GM12878 (cell line): ENCODE results near the gene PC. TPM values are rescaled to one million over a fixed set of nuclear protein-coding genes. Genes with fewer than 3 reads are reported as not detected.

Experiments
- ATAC-seq: fragments of 200-7000 bp; cut with Tn5 transposase; 3 replicates; pipeline ENCODE4 v1.9.1; 2020; ENCODE audit warnings: mild to moderate bottlenecking, moderate library complexity
- BruUV-seq: library from RNA; stranded (reverse); fragments of 400-500 nt; replicated peaks from 2 replicates; lab custom pipeline; 2021; lab: Mats Ljungman, UMichigan
- CTCF ChIA-PET: fragments of 300-600 bp; sonication (Branson Sonifier 250); formaldehyde crosslinking; extraction: SDS; loops from one replicate; lab custom pipeline; 2021; ENCODE audit warnings: inconsistent platforms; lab: Yijun Ruan, JAX
- POLR2A ChIA-PET: fragments of 350-600 bp; formaldehyde crosslinking; extraction: SDS; loops from one replicate; lab custom pipeline; 2021; ENCODE audit warnings: inconsistent platforms; lab: Charles Lee
- RAD21 ChIA-PET: fragments of 300-600 bp; sonication (Branson Sonifier 250); formaldehyde crosslinking; loops from one replicate; lab custom pipeline; 2023; ENCODE audit warnings: antibody characterized with exemption; ENCODE audit not compliant: unreplicated experiment; lab: Charles Lee
- SMC1A ChIA-PET: fragments of 300-600 bp; sonication (Branson Sonifier 250); formaldehyde crosslinking; loops from one replicate; lab custom pipeline; 2023; ENCODE audit not compliant: unreplicated experiment, uncharacterized antibody; lab: Charles Lee
- DNase-seq: peaks from one replicate; pipeline ENCODE4 v3.0.0-alpha.2; 2011; ENCODE audit warnings: low read depth, low spot score
- FAIRE-seq: peaks from 3 replicates; lab custom pipeline; 2011; peaks lifted over from hg19 to GRCh38; lab: Jason Lieb, UNC
- H2AFZ ChIP-seq: 2 replicates; pipeline ENCODE4 v1.6.0; 2011; ENCODE audit warnings: low read depth, low read length, control low read depth; ENCODE audit not compliant: control insufficient read depth
- H3K27ac ChIP-seq: 2 replicates; pipeline ENCODE4 v1.5.1; 2011; ENCODE audit warnings: control low read depth; ENCODE audit not compliant: control insufficient read depth, insufficient read depth
- H3K27me3 ChIP-seq, 2 experiments: replicated peaks in 1 of 2; 2 replicates each; pipeline versions ENCODE4 v1.6.0 to v1.6.1; 2011; ENCODE audit warnings: low read length in 1 of 2; ENCODE audit not compliant: control insufficient read depth in 2 of 2, insufficient read depth in 2 of 2
- H3K36me3 ChIP-seq, 2 experiments: 2 replicates each; pipeline ENCODE4 v1.5.1; 2011; ENCODE audit warnings: low read length in 1 of 2; ENCODE audit not compliant: control insufficient read depth in 2 of 2, insufficient read depth in 2 of 2
- H3K4me1 ChIP-seq: 2 replicates; pipeline ENCODE4 v1.6.1; 2011; ENCODE audit warnings: mild to moderate bottlenecking, low read length, moderate library complexity, mixed read lengths; ENCODE audit not compliant: control insufficient read depth, insufficient read depth
- H3K4me2 ChIP-seq: 2 replicates; pipeline ENCODE4 v1.6.0; 2011; ENCODE audit warnings: control low read depth; ENCODE audit not compliant: control insufficient read depth, insufficient read depth
- H3K4me3 ChIP-seq: fragments of 200-600 bp; sonication (generic); 2 replicates; pipeline ENCODE4 v1.5.1; 2016
- H3K79me2 ChIP-seq: 2 replicates; pipeline ENCODE4 v1.6.0; 2011; ENCODE audit warnings: low read length; ENCODE audit not compliant: control insufficient read depth, insufficient read depth
- H3K9ac ChIP-seq: 2 replicates; pipeline ENCODE4 v1.8.0; 2011; ENCODE audit warnings: low read length, control low read depth, mixed read lengths; ENCODE audit not compliant: control insufficient read depth, insufficient read depth
- H3K9me3 ChIP-seq: replicated peaks from 3 replicates; pipeline ENCODE4 v1.5.1; 2011; ENCODE audit warnings: mild to moderate bottlenecking, low read length; ENCODE audit not compliant: control insufficient read depth, insufficient read depth
- H4K20me1 ChIP-seq: 2 replicates; pipeline ENCODE4 v1.6.0; 2011; ENCODE audit not compliant: control insufficient read depth, insufficient read depth
- ATF2 ChIP-seq: IDR thresholded peaks from 2 replicates; pipeline ENCODE4 v1.6.1; 2012; ENCODE audit warnings: low read length, inconsistent platforms
- BMI1 ChIP-seq: fragments of 450-650 bp; IDR thresholded peaks from 2 replicates; pipeline ENCODE4 v1.6.1; 2016; ENCODE audit warnings: mild to moderate bottlenecking, moderate library complexity, borderline replicate concordance
- ESRRA ChIP-seq: IDR thresholded peaks from 2 replicates; pipeline ENCODE4 v1.6.1; 2012; ENCODE audit warnings: mild to moderate bottlenecking, low read length, improper control_type of control experiment
- HDAC2 ChIP-seq: fragments of 200-600 bp; sonication (generic); IDR thresholded peaks from 2 replicates; pipeline ENCODE4 v1.6.1; 2017
- MEF2B ChIP-seq: fragments of 450-650 bp; IDR thresholded peaks from 2 replicates; pipeline ENCODE4 v1.6.1; 2018; ENCODE audit warnings: mild to moderate bottlenecking, moderate library complexity; ENCODE audit not compliant: partially characterized antibody, poor library complexity, severe bottlenecking
- POLR2A ChIP-seq: IDR thresholded peaks from 2 replicates; pipeline ENCODE4 v1.6.1; 2011; ENCODE audit warnings: low read depth, mild to moderate bottlenecking, low read length
- PRDM15 ChIP-seq: fragments of 450-650 bp; formaldehyde crosslinking; IDR thresholded peaks from 2 replicates; pipeline ENCODE4 v1.4.0; 2020; ENCODE audit warnings: mild to moderate bottlenecking, moderate library complexity
- RAD21 ChIP-seq: IDR thresholded peaks from 2 replicates; pipeline ENCODE4 v1.6.1; 2011; ENCODE audit warnings: mild to moderate bottlenecking, low read depth, low read length, moderate library complexity; ENCODE audit not compliant: insufficient read depth
- SREBF2 ChIP-seq: IDR thresholded peaks from 2 replicates; pipeline ENCODE4 v1.6.1; 2012; ENCODE audit warnings: mild to moderate bottlenecking, low read length
- WGBS: methylation state at CpG from one replicate; pipeline ENCODE4 v1.1.6; 2016; ENCODE audit warnings: low lambda C conversion rate; ENCODE audit not compliant: insufficient replicate concordance, insufficient coverage; ENCODE audit errors: missing lambda C conversion rate; 5-methylcytosine and 5-hydroxymethylcytosine counted together
- in situ Hi-C: fragments of 300-500 bp; cut with MboI; formaldehyde crosslinking; loops from 9 replicates; pipeline ENCODE4 v1.14.3; 2018; ENCODE audit warnings: mixed read lengths
- intact Hi-C: fragments of 100-400 bp; cut with micrococcal nuclease; formaldehyde crosslinking; loops from one replicate; pipeline ENCODE4 v1.14.2; 2022; ENCODE audit not compliant: unreplicated experiment
- polyA plus RNA-seq, 11 experiments: library from polyadenylated mRNA; depleted of rRNA in 4 of 11; unstranded in 6 of 11; stranded (reverse) in 5 of 11; fragments of >200 nt; fragmentation: Nextera tagmentation in 4 of 11; fragmentation: Illumina TruSeq in 1 of 11; extraction: Ambion mirVana in 4 of 11; extraction: Trizol in 1 of 11; gene quantifications; 1 replicate in 1 of 11; 2 replicates in 10 of 11; pipeline versions ENCODE4 v1.2.1 to v1.2.3, GENCODE V29; 2011 to 2016; ENCODE audit warnings: inconsistent platforms in 2 of 11, missing spikeins in 2 of 11, low read depth in 1 of 11
- total RNA-seq, 4 experiments: library from RNA; depleted of rRNA in 3 of 4; stranded (reverse); fragments of >200 nt in 3 of 4; fragmentation: Illumina TruSeq in 1 of 4; extraction: Trizol in 1 of 4; gene quantifications; 2 replicates each; pipeline versions ENCODE4 v1.2.1 to v1.2.3, GENCODE V29; 2013 to 2021

The PC gene
- total and polyA plus RNA-seq, 10 of the 15 experiments (the other 5 are each of a cell fraction or from before 2014, with no cell fraction given): 0.22 to 10.3 (median 4.5) TPM

DNA sequence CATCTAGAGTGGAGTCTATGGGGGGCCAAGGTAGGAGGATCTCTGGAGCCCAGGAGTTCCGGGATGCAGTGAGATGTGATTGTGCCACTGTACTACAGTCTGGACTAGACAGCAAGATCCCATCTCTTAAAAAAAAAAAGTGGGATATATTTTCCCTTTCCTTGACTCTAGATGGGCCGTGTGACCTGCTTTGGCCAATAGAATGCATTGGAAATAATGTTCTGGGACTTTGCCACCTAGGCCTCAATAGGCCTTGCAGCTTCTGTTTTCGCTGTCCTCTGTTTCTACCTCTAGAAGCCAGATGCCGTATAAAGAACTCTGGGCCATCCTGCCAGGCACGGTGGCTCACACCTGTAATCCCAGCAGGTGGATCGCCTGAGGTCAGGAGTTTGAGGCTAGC, 20.5 kb upstream of the PC start:
- DNase-seq (no peak), ATAC-seq (no peak), FAIRE-seq (no peak)
- no peaks in the 10 kb centered on the region for H4K20me1 ChIP-seq
- TF ChIP-seq PRDM15 (CRISPR knock-in tag): no peak
- H3K4me2 ChIP-seq: no peak overlapping the region
- H3K27me3 ChIP-seq: no peaks in the 10 kb centered on the region; a peak in 1 of 4 replicates
- peaks cover 6% of the 10 kb centered on the region; the same call in 1 of the 2 replicates for H3K4me1 ChIP-seq
- 61% methylated on average over 6 of the region's 6 CpGs for WGBS
- POLR2A ChIA-PET: no interaction called here
- no peaks in the 10 kb centered on the region for H3K79me2 ChIP-seq
- no TSS peak for BruUV-seq
- H3K27ac ChIP-seq: no peak overlapping the region
- in situ Hi-C loops (no loop called here), intact Hi-C loops (no loop called here)
- CTCF ChIA-PET: no interaction called here
- H3K9me3 ChIP-seq: no peaks in the 10 kb centered on the region; the same call in 2 of the 3 replicates
- H3K4me3 ChIP-seq: no peak overlapping the region
- no peaks in the 10 kb centered on the region for H3K36me3 ChIP-seq
- no peak overlapping the region for H2AFZ ChIP-seq
- SMC1A ChIA-PET: no interaction called here
- H3K9ac ChIP-seq: no peak overlapping the region
- RAD21 ChIA-PET: interaction anchor here (0.7 kb wide), 1 partner anchor 893 kb away, joined by 3 read pairs; no protein-coding TSS in a partner anchor

DNA sequence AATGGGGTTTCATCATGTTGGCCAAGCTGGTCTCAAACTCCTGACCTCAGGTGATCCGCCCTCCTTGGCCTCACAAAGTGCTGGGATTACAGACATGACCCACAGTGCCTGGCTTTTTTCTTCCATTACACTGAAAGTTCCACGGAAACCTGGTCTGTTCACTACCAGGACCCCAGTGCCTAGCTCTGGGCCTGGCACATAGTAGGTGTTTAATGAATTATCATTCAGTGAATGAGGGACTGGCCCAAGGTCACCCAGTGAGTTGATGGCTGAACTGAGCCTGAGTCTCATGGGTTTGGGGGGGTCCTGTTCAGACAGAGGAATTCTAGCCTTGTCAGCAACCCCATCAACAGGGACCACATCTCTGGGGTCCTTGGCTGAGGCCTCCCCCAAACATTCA, 20.0 kb upstream of the PC start:
- ChIA-PET RAD21 (interaction anchor here (0.6 kb wide), 1 partner anchor 246 kb away, joined by 7 read pairs; no protein-coding TSS in a partner anchor), POLR2A (no interaction called here), CTCF (interaction anchor here (0.7 kb wide), 1 partner anchor 308 kb away, joined by 3 read pairs; no protein-coding TSS in a partner anchor), SMC1A (no interaction called here)
- Histone ChIP-seq H3K9me3 (no peaks in the 10 kb centered on the region; the same call in 2 of the 3 replicates), H3K79me2 (no peaks in the 10 kb centered on the region), H3K4me3 (no peak overlapping the region), H3K36me3 (no peaks in the 10 kb centered on the region), H2AFZ (no peak overlapping the region), H3K4me2 (no peak overlapping the region), H3K9ac (no peak overlapping the region), H3K27ac (no peak overlapping the region), H3K27me3 (no peaks in the 10 kb centered on the region; a peak in 1 of 4 replicates), H3K4me1 (peaks cover 6% of the 10 kb centered on the region; the same call in 1 of the 2 replicates), H4K20me1 (no peaks in the 10 kb centered on the region)
- ATAC-seq (no peak), DNase-seq (no peak), FAIRE-seq (no peak)
- 37% methylated on average over 2 of the region's 2 CpGs for WGBS
- intact Hi-C loops (no loop called here), in situ Hi-C loops (no loop called here)
- BruUV-seq: no TSS peak
- TF ChIP-seq SREBF2 (no peak), HDAC2 (no peak), MEF2B (no peak), ATF2 (no peak), RAD21 (no peak), ESRRA (no peak), POLR2A (no peak), BMI1 (no peak)
